GM18526 (cell line): ENCODE results near the gene EDEM2.

Experiments used
- POLR2A ChIP-seq: IDR thresholded peaks from 3 replicates; pipeline ENCODE4 v1.6.1; 2011; ENCODE audit not compliant: insufficient read length; ENCODE audit errors: extremely low read depth

Gene EDEM2

GRCh38 chr20:35146920-35147574 lies at the start of gene EDEM2:
TSS of gene EDEM2 (minus strand) at chr20:35147336. CDS start at chr20:35147258, 78 bp downstream.
- TF ChIP-seq POLR2A = peak; percentile 87

- TF ChIP-seq POLR2A = no peak
Observed at GRCh38 chr20:35196313-35196712, 49.2 kb upstream of the EDEM2 start.

GRCh38 chr20:35192118-35192872 lies 45.2 kb upstream of the EDEM2 start:
- no peak for TF ChIP-seq POLR2A

DNA sequence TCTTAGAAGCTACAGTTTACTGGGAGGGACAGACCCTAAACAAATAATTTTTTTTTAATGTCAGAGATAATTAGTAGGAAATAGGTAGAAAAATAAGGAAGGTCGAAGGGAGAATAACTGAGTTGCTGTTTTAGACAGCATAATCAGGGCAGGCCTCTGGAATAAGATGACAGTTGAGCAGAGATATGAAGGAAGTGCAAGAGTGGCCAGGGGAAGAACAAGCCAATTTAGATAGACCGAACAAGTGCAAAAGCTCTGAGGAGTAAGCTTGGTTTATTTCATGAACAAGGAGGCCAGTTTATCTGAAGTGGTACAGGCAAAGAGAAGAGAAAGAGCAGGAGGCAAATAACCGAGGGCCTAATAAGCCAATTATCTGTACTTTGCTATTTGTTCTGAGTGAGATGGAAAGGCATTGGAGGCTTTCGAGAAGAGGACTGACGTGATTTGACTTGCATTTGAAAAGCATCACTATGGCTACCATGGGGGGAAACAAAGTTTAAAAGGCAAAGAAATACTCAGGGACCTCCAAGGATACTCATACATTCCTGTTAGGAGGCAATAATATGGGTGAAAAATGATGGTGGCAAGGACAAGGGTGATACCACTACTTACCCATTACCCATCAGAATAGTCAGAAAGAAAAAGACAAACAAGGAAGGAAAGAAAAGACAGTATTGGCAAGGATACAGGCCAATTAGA lies 44.4 kb upstream of the EDEM2 start:
- no peak for TF ChIP-seq POLR2A

GRCh38 chr20:35190556-35190955 lies 43.4 kb upstream of the EDEM2 start:
- no peak for TF ChIP-seq POLR2A

DNA sequence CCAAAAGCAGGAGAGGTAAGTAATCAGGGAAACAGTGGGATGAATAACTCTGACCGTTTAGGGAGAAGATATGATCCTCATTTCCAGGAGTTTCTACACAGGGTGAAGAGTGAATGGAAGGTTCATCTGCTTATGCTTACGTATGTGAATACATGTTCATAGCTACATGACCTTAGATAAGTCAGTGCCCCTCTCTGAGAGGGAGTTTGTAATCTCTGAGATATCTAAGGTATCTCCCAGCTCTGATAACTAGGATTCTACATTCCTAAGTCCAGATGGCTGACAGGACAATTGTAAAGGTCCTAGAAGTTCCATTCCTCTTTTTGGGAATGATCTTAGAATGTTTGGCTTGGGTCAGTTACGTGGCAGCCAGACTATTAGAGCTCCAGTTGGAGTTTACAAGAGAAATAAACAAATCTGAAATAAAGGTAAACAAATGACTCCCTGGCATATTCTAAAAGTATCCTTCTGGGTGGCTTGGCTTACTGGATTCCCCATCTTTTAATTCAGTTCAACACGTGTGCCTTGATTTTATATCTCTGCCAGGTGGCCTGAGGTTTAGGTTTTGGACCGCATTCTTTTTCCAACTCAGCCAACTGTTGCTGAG lies 40.6 kb upstream of the EDEM2 start:
- no peak for TF ChIP-seq POLR2A

DNA sequence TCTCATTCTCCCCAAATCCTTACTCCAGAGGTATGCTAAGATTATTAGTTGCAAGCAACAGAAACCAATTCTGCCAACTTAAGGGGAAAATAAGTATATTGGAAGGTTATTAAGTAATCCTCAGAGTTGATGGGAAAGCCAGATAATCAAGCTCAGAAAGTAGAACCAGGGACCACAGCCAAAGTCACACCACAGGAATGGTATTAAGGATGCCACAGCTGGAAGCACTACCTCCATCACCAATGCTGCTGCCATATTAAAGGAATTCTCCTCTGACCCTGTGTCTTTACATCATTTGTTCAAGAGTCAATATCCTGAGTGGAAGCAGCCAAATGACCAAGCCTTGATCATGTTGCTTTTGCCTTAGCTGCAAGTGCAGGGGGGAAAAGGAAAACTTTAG lies 34.6 kb upstream of the EDEM2 start:
- TF ChIP-seq POLR2A = no peak

DNA sequence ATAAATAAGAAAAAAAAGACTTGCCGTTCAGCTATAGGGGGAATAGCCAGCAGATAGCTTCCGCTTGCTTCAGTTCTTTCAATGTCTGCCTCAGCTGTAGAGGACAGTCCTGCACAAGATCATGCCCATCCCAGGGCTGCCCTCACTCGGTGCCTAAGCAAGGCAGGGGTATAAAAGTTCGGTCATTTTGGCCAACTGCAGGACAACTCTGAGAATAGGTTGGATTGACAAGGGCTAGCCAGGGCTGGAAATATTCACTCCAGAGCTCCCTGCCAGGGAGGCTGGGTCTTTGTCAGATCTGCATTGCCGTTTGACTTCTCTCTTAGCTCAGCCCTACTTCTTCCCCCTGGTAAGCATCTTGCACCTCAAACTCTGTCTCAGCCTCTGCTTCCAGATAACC lies 33.1 kb upstream of the EDEM2 start:
- no peak for TF ChIP-seq POLR2A

DNA sequence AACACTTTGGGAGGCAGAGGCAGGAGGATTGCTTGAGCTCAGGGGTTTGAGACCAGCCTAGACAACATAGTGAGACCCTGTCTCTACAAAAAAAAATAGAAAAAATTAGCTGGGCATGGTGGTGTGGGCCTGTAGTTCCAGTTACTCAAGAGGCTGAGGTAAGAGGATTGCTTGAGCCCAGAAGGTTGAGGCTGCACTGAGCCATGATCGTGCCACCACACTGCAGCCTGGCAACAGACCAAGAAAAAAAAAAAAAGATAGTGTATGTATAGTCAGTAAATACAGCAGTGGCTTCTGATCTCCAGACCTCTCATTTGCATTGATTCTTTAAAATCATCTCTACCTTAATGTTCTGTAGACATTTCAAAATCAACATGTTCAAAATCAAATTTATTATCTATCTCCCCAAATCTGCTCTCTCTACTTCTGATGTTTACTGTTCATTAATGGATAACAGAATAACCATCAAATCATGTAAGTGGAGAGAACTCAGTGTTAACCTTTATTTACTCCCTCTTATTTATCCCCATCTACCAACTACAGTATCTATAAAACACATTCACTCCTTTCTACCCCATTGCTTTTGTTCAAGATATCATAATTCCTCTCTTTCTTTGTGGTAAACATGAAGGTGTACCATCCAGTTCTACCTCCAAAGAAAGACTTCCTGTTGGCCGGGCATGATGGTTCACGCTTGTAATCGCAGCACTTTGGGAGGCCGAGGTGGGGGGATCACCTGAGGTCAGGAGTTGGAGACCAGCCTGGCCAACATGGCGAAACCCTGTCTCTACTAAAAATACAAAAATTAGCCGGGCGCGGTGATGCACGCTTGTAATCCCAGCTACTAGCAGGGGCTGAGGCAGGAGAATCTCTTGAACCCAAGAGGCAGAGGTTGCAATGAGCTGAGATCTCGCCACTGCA lies 32.4 kb upstream of the EDEM2 start:
- TF ChIP-seq POLR2A = no peak

DNA sequence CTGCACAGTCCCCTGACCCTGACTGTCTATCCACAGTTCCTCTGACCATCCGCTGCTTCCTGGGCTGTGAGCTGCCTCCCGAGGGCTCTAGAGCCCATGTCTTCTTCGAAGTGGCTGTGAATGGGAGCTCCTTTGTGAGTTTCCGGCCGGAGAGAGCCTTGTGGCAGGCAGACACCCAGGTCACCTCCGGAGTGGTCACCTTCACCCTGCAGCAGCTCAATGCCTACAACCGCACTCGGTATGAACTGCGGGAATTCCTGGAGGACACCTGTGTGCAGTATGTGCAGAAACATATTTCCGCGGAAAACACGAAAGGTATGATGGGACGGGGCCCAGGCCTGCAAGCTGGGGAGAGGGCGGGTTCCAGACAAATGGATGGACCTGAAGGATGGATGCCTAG lies 29.0 kb upstream of the EDEM2 start:
- TF ChIP-seq POLR2A = no peak

DNA sequence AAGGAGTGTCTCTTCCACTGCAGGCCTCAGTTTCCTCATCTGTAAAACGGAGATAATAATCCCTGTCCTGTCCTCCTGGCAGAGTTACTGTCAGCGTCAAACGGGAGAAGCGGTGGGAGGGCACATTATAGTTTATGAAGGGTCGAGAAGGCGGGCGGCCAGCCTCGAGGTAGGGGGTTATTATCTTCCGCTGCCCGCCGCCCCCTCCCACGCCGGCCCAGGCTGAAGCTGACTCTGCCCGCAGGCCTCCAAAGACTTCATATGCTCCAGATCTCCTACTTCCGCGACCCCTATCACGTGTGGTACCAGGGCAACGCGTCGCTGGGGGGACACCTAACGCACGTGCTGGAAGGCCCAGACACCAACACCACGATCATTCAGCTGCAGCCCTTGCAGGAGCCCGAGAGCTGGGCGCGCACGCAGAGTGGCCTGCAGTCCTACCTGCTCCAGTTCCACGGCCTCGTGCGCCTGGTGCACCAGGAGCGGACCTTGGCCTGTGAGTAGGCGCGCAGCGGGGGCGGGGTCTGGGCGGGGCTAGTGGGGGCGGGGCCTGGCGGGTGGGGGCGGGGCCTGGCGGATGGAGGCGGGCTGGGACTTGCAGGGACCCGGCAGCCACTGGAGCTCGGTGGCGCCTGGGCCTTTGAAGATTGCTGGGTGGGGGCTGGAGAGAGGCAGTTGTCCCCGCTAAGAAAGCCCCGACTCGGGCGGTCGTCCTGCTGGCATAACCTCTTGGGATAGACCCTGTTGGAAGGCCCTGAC lies 27.5 kb upstream of the EDEM2 start:
- no peak for TF ChIP-seq POLR2A

DNA sequence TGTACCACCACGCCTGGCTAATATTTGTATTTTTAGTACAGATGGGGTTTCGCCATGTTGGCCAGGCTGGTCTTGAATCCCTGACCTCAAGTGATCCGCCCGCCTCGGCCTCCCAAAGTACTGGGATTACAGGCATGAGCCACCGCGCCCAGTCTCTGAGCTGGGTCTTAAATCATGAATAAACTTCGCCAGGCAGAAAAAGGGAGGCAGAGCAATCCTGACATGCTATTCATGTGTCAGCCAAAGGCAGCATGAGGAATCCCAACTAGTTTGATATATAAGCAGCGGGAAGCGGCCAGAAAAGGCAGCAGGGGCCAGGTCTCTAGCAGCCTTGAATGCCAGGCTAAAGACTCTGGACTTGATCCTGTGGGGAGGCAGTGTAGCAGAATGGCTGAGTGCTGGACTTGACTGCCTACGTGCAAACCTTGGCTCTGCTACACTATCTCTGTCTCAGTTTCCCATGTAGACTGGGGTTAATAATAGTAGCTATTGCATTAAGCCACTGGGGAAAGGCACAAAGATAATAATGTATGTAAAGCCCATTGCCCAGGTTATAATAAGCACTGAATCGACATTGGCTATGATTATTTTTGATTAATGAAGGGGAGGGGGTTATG lies 26.5 kb upstream of the EDEM2 start:
- TF ChIP-seq POLR2A = no peak

GRCh38 chr20:35172434-35172806 lies 25.3 kb upstream of the EDEM2 start:
- no peak for TF ChIP-seq POLR2A
